Head of caudate nucleus (tissue), 42 donors: ENCODE results near the gene PEAK1.
A peak's percentile ranks its signal among the peaks of the same experiment; 100 is the strongest.

Experiments used
- DNase-seq, 42 donors: peaks; one replicate each; pipeline versions ENCODE4 v3.0.0 to v3.0.0-alpha.2; 2020 to 2021; ENCODE audit warnings: mixed read lengths in 7 of 42
- intact Hi-C: fragments of 100-400 bp; cut with DNase I; formaldehyde crosslinking; loops from one replicate; pipeline ENCODE4 v1.15.0; 2022

The PEAK1 gene

DNA sequence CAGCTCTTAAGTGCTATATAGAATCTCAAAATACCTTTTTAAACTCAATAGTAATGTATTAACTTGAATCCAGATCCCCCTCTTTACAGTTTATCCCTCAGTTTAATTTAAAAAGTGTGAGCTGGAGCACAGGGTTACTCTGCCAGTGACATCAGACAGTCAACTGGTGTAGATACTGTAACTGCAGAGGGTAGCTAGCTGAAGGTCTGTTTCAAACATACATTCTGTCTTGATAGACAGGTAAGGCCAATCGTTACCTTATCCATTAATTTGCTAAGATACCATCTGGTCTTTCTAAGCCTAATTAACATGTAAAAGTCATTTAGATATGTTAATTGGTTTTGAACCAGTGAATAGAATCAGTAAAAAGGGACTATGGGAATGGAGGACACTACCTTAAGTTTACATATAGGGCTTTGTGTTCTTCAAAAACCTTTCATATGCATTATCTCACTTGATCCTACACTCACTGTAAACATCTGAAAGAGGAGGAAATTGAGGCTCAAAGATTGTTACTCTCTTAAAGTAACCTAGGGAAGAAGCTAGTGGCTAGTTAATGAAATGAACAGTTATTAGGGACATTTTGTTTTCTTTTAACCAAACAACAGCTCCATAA lies 289.5 kb downstream of the PEAK1 start:
- DNase-seq = no peak
- intact Hi-C loops = no loop called here

DNA sequence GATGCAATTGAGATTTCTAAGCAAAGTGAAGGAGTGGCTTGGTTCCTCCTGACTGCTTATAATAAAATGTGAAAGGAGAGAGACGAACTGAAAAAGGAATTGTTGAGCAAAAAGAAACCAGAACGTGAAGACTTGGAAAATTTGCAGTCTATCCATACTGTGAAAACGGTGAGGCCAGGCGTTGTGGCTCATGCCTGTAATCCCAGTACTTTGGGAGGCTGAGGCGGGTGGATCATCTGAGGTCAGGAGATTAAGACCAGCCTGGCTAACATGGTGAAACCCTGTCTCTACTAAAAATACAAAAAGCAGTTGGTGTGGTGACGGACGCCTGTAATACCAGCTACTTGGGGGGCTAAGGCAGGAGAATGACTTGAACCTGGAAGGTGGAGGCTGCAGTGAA lies 292.3 kb downstream of the PEAK1 start:
- DNase-seq = no peak
- intact Hi-C loops = no loop called here

DNA sequence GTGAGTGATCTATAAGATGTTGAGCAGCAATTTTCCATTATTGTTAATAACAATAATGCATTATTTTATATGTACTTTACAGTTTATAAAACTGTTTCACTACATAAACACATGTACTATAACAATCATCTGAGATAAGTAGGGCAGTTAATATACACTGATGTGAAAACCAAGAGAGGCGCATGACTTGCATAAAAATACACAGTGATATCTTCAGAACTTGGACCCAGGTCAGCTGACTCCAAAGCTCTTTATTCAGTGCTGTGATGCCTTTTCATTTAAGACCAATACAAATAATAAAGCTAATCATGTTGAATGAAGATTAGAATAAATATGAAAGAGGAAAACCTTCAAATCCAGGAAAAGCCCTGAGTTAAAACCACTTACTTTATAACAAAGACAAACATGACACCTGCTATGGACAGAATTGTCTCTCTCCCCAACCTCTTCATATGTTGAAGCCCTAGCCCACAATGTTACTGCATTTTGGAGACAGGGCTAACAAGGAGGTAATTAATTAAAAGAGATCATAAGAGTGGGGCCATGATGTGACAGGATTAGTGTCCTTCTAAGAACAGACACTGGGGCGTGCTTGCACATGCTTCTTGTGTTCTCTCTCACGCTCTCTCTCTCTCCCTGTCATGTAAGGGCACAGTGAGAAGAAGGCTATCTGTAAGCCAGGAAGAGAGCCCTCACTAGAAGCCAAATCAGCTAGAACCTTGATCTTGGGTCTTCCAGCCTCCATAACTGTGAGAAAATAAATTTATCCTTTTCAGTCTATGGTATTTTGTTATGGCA lies 293.2 kb downstream of the PEAK1 start:
- intact Hi-C loops = no loop called here
- DNase-seq = no peak

DNA sequence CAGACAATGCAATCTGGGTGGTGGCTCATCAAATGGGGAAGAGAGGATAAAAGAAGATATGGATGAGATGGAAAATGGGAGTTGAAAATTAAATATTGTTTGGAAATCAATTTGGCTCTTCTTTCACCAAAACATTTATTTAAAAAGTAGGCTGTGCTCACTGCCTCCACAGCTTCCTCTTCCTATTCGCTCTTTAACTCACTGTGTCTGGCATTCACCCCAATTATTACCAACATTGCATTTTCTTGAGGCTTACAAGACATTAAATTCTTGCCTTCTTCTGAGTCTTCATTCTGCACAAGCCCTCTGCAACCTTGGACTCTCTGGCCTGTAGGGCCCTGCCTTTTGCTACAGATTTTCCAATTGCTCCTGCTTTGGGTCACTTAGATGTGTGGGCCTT lies 296.1 kb downstream of the PEAK1 start:
- no peak for DNase-seq
- intact Hi-C loops = no loop called here

DNA sequence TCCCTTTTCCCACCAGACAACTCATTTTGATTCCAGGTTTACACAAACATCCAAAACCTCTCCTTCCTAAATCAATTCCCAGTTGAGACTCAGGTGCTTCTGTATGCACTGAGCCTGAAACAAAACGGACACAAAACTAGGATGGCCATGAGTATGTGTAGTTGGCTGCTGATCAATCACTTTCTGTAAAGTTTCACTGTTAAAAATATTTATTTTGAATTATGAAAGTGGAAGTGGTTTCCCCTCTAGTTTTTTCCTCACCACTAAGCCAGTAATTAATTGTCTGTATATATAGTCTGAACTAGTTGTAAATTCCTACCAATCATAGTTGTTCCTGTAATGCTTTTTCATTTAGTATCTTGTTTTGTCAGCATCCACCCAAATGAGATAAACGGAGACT lies 297.3 kb downstream of the PEAK1 start:
- no peak for DNase-seq
- intact Hi-C loops = no loop called here

DNA sequence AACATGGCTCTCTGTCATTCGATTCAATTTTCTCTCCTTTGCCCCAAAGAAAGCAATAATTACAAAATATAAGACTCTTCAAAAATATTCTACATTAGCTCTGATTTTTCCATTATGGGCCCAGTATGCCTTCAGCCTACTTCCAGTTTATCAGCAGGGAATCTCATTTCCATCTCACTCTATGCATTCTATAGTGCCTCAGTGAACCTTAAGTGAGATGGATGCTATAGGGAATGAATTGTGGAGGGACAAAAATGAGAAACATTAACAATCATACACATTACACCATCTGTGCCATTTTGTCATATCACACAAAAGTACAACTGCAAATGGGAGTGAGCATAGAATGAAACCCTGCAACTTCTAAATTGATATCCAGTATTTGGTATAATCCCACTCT lies 298.3 kb downstream of the PEAK1 start:
- intact Hi-C loops = no loop called here

DNA sequence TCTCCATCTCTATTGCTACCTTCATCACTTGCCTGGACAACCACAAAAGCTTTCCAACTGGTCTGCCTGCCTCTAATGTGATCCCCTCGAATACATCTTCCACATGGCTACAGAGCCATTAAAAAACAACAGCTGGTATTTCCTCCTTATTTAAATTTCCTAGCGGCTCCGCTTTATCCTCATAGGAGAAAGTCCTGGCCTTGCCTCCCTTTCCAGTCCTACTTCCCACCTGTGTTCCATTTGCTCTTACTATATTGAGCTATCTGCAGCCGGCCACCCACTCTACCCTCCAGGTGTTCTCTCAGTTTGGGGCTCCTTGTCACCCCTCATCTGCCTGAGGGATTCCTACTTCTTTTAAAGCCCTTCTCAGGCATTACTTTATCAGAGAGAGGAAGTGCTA lies 299.3 kb downstream of the PEAK1 start:
- intact Hi-C loops = no loop called here
- peak in 3 of 42 donors; percentile 24 to 44 (median 28) for DNase-seq

More for the DNA sequence above, 298.3 kb downstream of the PEAK1 start:
- DNase-seq = no peak

DNA sequence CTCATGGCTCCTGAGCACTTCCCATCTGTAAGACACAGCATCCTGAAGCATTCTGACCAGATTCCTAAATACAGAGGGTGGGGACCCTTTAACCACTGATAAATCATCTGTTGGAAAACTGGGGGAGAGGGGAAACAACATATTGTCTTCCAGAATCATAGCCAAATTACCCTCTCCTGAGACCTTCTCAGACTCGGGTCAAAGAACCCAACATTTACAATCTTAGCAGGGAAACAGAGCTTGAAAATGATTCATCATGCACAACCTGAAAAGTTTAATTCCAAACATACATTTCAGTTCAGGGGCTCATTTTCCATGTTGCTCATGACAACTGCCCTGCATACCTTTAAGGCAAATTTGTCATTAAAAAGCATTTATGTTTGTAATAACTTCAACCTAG lies 300.5 kb downstream of the PEAK1 start:
- no peak for DNase-seq
- intact Hi-C loops = loop anchor here (5.0 to 10.0 kb wide), 2 partner anchors 423 to 505 kb away; no protein-coding TSS in a partner anchor

DNA sequence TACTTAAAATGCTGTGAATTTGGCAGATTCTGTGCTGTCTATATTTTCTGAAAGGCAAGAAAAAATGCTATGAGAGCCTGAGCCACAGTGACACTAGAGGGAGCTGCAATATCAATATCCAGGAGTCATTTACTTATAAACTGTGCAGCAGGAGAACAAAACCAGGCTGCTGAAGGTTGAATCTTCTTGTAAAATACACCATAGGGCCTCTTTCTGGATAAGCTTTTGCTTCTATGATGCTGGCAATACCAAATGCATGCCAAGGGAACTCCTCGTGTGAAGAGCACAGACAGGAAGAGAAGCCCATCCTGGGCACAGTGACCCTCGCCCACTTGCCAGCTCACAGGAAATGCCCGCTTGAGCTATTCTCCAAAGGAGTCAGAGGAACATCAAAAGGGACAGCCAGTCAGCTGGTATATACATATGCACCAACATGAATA lies 301.0 kb downstream of the PEAK1 start:
- DNase-seq = peak in 29 of 42 donors; percentile 18 to 82 (median 57)
- intact Hi-C loops = loop anchor here (5.0 to 10.0 kb wide), 2 partner anchors 423 to 506 kb away; no protein-coding TSS in a partner anchor

DNA sequence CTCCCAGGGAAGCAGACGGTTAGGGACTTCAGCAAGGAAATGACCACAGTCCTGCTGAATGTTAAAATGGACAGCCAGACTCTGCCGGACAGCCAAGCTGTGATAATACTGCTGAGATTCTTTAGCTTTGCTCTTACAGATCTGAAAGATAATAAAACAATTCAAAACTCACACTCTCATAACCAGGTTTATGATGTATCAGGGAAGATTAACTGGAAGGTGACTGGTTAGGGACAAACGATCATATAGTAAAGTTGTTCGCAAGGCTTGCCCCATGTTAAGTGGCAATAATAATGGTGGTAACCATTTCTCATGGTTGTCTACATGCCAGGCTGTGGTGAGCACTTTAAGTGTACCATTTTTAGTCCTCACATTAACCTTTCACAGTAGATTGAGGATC lies 304.7 kb downstream of the PEAK1 start:
- intact Hi-C loops = loop anchor here (5.0 to 10.0 kb wide), 2 partner anchors 427 to 510 kb away; no protein-coding TSS in a partner anchor
- no peak for DNase-seq

DNA sequence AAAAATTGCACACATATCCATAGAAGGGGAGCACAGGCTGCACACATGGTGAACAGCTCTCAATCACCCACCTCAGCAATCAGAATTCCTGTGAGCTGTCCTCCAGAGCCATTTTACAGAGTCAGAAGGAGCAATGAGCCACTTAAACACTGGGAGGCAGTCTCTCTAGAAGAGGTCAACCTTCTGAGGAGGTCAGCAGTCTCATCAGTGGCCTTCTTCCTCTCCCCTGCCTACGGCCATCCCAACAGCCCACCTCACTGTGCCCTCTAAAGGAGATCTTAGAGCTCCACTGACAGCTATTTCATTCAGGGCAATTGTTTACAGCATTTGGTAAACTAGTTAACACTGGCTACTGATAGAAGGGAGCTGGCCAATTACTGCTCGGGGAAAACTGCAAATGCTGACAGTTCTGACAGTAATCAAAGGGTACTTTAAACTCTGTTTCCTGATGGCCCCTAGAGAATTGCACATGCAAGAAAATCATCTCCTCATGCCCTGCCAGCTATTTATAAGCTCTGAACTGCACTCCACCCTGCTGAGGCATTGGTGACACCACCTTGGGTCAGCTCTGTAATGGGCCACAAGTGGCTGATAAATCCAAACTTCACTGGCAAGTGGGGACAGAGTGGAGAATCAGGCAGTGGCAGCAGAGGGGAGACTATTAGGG lies 306.9 kb downstream of the PEAK1 start:
- no peak for DNase-seq
- intact Hi-C loops = loop anchor here (10.0 kb wide), 1 partner anchor 512 kb away; no protein-coding TSS in a partner anchor

DNA sequence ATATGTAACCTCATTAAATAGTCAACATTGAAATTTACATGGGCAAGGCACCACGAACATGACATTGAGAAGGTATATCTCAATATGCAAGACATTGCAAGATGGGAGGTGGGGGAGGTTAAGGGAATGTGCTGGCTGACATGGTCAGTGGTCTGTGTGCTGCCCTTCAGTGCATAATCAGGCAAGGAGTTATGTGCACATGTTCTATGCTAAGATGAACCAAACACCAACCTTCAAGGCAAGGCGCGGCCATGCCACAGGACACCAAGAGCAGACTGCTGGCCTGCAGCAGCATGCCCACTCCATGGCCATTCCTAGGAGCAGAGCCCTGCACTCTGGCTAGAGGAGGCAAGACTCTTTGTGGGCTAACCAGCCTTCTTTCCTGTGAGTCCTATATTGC lies 308.1 kb downstream of the PEAK1 start:
- no peak for DNase-seq
- intact Hi-C loops = loop anchor here (10.0 kb wide), 1 partner anchor 513 kb away; no protein-coding TSS in a partner anchor

DNA sequence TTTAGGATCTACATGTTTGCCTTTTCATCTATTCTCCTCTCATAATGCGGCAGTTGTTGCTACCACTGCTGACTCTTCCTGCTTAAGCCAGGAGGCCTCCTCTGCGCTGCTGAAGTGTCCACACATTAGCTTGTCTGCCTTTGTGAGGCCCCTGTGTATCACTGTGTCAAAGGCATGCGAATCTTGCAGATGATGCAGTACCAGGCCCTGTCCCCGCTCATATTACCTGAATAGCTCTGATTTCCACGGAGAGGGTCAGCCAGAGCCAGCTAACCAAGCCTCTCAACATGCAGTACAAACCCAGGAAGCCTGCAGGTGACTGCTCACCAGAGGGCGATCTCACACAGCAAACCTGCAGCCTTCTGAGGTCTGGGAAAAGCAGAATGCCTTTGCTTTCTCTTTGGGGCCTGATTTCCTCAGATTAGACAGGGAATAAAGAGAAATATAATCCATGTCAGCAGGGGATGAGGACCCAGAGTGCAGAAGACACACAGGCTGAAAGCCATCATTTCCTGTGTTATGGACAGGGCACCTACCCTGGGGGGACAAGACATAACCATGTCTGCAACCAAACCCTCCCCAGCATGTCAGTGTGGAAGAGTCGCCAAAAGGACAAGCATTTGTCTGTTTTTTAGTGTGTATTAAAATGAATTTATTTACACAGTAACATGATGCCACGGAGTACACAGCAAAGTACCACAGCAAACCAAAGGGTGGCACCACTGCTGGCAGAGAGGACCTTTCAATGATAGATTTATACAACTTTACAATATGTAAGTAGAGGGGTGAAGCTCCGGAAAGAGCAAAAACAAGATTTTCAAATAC lies 312.2 kb downstream of the PEAK1 start:
- intact Hi-C loops = no loop called here

DNA sequence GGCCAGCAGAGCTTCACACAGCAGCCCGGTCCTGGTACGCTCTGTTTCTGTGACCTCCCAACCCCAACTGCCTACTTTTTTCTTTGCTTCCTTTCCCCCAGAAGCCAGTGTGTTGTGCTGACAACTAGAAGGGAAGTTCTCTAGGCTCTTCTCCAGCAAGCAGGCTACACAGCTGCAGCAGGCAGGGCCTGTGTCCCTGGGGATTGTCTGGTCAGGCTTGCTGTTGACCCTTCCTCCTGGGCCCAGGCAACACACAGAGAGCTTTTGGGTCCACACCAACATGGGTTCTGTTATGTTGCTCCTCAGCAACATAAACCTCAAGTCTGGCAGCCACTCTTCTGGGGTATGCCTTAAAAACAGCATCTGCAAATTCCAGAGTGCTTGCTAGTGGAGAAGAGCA lies 312.8 kb downstream of the PEAK1 start:
- intact Hi-C loops = no loop called here
- DNase-seq = peak in 3 of 42 donors; percentile 16 to 50 (median 38)

More for the DNA sequence above, 312.2 kb downstream of the PEAK1 start:
- DNase-seq = peak; percentile 34 to 86 (median 68)

DNA sequence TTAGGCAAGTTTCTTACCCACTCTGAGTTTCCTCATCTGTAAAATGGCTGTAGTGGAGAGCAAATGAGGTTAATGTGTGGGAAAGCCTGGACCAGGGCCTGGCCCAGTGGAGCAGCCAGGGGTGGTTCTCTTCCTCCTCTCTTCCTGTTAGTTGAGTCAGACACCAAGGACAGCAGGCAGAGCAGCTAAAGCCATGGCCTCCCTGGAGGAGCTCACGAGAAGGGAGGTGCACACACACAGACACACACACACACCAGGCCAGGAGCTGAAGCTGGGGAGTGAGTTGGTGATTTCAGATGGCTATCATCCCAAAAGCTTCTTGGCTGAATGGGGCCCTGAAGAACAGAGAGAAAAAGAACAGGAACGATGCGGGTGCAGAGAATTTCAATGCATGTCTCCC lies 315.7 kb downstream of the PEAK1 start:
- no peak for DNase-seq
- intact Hi-C loops = no loop called here

DNA sequence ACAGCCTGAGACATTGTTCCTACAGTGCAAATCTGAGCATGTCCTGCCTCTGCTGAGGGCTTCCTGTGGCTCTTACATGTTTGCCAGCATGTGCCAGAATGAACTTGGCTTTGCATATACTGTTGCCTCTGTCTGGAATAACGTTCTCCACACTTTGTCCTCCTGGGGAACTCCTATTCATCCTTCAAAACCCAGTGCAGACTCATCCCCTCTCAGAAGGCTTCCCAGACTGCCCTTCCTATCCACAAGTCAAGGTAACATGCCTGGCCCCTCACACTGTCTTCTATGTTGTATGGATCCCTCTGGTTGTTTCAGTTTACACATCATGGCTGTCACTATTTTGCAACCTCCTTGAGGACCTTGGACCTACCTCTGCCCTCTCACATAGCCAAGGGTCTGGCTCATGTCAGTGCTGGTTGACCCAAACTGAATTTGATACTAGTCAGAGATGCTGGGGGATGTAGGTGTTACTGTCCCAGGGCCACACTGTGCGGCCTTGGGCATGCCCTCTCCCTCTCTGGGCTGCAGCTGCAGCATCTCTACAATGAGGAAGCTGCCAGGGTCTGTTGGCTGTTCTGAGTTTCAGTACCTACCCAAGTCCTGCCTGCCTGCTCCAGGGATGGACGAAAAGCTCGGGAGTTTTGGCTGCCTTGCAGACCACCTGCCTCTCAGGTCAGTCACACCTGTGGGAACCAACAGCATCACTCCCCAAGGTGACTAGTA lies 320.0 kb downstream of the PEAK1 start:
- intact Hi-C loops = no loop called here
- DNase-seq = peak in 1 of 42 donors; percentile 32

DNA sequence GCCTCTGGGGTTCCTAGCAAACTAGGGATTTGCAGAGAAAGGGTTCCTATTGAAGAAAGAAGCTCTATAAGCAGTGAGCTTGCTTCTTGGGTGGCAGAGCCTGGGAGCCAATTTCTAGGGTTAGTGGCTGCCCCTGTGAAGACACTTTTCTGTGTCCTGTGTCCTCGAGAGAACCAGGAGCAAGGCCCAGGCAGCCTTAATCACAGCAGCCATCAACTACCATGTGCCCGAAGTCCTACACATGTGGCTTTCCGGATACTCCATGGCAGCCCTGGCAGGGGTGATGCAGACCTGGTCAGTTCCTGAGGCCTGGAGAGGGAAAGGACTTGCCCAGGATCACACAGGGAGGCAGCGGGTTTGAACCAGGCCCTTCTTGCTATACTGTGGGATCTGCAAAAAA lies 321.3 kb downstream of the PEAK1 start:
- intact Hi-C loops = no loop called here
- DNase-seq = no peak

DNA sequence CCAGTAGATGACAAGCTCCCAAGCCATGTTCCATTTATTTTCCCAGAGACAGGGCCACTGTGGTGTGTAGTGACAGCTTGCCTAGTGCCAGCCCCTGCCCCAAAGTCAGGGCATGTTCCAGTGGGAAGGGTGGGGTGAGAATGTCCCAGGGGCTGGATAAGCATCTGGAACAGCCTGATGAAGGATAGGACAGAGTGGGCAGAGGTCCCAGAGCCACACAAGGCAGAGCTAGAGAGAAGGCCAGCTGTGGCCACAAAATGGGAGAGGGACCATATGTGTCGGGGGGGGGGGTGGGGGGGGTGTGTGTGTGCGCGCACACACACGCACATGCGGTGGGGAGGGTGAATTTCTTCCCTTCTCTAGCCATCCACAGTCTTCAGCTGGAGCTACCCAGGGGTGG lies 322.0 kb downstream of the PEAK1 start:
- intact Hi-C loops = no loop called here
- peak in 1 of 42 donors; percentile 8 for DNase-seq
